H1 (cell line): ENCODE measurements around the gene CEP83. TPM values are rescaled to one million over a fixed set of nuclear protein-coding genes. Genes with fewer than 3 reads are reported as not detected.
A peak's percentile ranks its signal among the peaks of the same experiment; 100 is the strongest.

Source experiments
- CTCF ChIA-PET: fragments of 300-600 bp; sonication (Branson Sonifier 250); formaldehyde crosslinking; loops from one replicate; lab custom pipeline; 2021; ENCODE audit not compliant: partially characterized antibody; lab: Charles Lee
- POLR2A ChIA-PET: fragments of 300-600 bp; sonication (Branson Sonifier 250); formaldehyde crosslinking; loops from one replicate; lab custom pipeline; 2021; ENCODE audit warnings: inconsistent platforms; ENCODE audit not compliant: partially characterized antibody; lab: Charles Lee
- DNase-seq, 2 experiments: peaks; one replicate each; pipeline versions ENCODE4 v3.0.0 to v3.0.0-alpha.2; 2010 to 2022; ENCODE audit warnings: low spot score in 2 of 2, low read depth in 1 of 2, mixed read lengths in 1 of 2
- FAIRE-seq: peaks from 2 replicates; lab custom pipeline; 2011; peaks lifted over from hg19 to GRCh38; lab: Jason Lieb, UNC
- H2AFZ ChIP-seq: 2 replicates; pipeline ENCODE4 v1.8.1; 2012; ENCODE audit warnings: low read length, inconsistent platforms
- H2AK5ac ChIP-seq: 2 replicates; pipeline ENCODE4 v1.6.1; 2013; ENCODE audit warnings: low read depth, low read length
- H2BK120ac ChIP-seq: replicated peaks from 2 replicates; pipeline ENCODE3; 2013; ENCODE audit warnings: low read depth, low read length, inconsistent platforms
- H2BK12ac ChIP-seq: 2 replicates; pipeline ENCODE4 v1.6.1; 2013; ENCODE audit warnings: low read depth, low read length
- H2BK15ac ChIP-seq: 2 replicates; pipeline ENCODE4 v1.6.1; 2013; ENCODE audit warnings: low read length
- H2BK20ac ChIP-seq: 2 replicates; pipeline ENCODE4 v1.6.1; 2013; ENCODE audit warnings: low read length
- H2BK5ac ChIP-seq: 2 replicates; pipeline ENCODE4 v1.6.1; 2013; ENCODE audit warnings: low read depth, low read length
- H3K14ac ChIP-seq: 2 replicates; pipeline ENCODE4 v1.6.1; 2013; ENCODE audit warnings: inconsistent platforms; ENCODE audit not compliant: insufficient read length
- H3K18ac ChIP-seq: 2 replicates; pipeline ENCODE4 v1.6.1; 2013; ENCODE audit warnings: low read length; ENCODE audit errors: extremely low read depth
- H3K23ac ChIP-seq: 2 replicates; pipeline ENCODE4 v1.6.1; 2013; ENCODE audit warnings: inconsistent platforms; ENCODE audit not compliant: insufficient read length
- H3K23me2 ChIP-seq: 2 replicates; pipeline ENCODE4 v1.6.1; 2013; ENCODE audit warnings: low read depth, low read length
- H3K27ac ChIP-seq: 2 replicates; pipeline ENCODE4 v1.6.1; 2011; ENCODE audit warnings: low read depth, low read length, inconsistent platforms
- H3K27me3 ChIP-seq, 4 experiments: replicated peaks in 1 of 4; 1 replicate in 1 of 4; 2 replicates in 3 of 4; pipeline versions ENCODE4 v1.6.1 to v1.8.1; 2011 to 2013; ENCODE audit warnings: low read length in 3 of 4, mild to moderate bottlenecking in 3 of 4, inconsistent platforms in 2 of 4, mixed read lengths in 2 of 4, moderate library complexity in 1 of 4; ENCODE audit not compliant: control insufficient read depth in 3 of 4, insufficient read depth in 3 of 4; ENCODE audit errors: extremely low read depth in 1 of 4
- H3K36me3 ChIP-seq, 4 experiments: 2 replicates each; pipeline versions ENCODE4 v1.6.1 to v1.8.1; 2011 to 2013; ENCODE audit warnings: mild to moderate bottlenecking in 4 of 4, low read length in 3 of 4, moderate library complexity in 2 of 4, control low read depth in 1 of 4, inconsistent platforms in 1 of 4; ENCODE audit not compliant: insufficient read depth in 4 of 4, control insufficient read depth in 2 of 4
- H3K4ac ChIP-seq: replicated peaks from 2 replicates; pipeline ENCODE3; 2013; ENCODE audit warnings: low read length, low read depth, mixed read lengths, inconsistent platforms; ENCODE audit not compliant: insufficient read length
- H3K4me1 ChIP-seq, 4 experiments: replicated peaks in 1 of 4; 1 replicate in 1 of 4; 2 replicates in 3 of 4; pipeline versions ENCODE4 v1.6.1 to v1.8.1; 2011 to 2013; ENCODE audit warnings: low read length in 3 of 4, inconsistent platforms in 2 of 4, mixed read lengths in 1 of 4; ENCODE audit not compliant: insufficient read depth in 4 of 4, control insufficient read depth in 3 of 4
- H3K4me2 ChIP-seq, 2 experiments: 2 replicates each; pipeline versions ENCODE4 v1.6.1 to v1.8.1; 2011 to 2013; ENCODE audit warnings: low read depth in 2 of 2, low read length in 2 of 2, control low read depth in 1 of 2, inconsistent platforms in 1 of 2, mild to moderate bottlenecking in 1 of 2; ENCODE audit not compliant: insufficient read depth in 1 of 2
- H3K4me3 ChIP-seq, 4 experiments: fragments of 200-600, 300-600 bp in 1 of 4; sonication (generic), shearing (Covaris generic), sonication (Bioruptor Twin) in 1 of 4; 2 replicates each; pipeline versions ENCODE4 v1.5.1 to v1.8.1; 2011 to 2016; ENCODE audit warnings: low read length in 4 of 4, low read depth in 3 of 4, control low read depth in 2 of 4, inconsistent platforms in 2 of 4, mild to moderate bottlenecking in 2 of 4, mixed read lengths in 1 of 4, moderate library complexity in 1 of 4; ENCODE audit not compliant: insufficient read depth in 2 of 4; ENCODE audit errors: extremely low read depth in 1 of 4
- H3K56ac ChIP-seq: replicated peaks from 2 replicates; pipeline ENCODE3; 2013; ENCODE audit warnings: low read depth, mild to moderate bottlenecking, mixed read lengths, low read length, inconsistent platforms; ENCODE audit not compliant: insufficient read length
- H3K79me1 ChIP-seq: 2 replicates; pipeline ENCODE4 v1.6.1; 2013; ENCODE audit warnings: low read depth, low read length, control low read depth
- H3K79me2 ChIP-seq, 2 experiments: 2 replicates each; pipeline versions ENCODE4 v1.6.1 to v1.8.1; 2012 to 2013; ENCODE audit warnings: low read length in 2 of 2, mild to moderate bottlenecking in 2 of 2, inconsistent platforms in 1 of 2; ENCODE audit not compliant: insufficient read depth in 2 of 2, control insufficient read depth in 1 of 2
- H3K9ac ChIP-seq, 4 experiments: replicated peaks in 1 of 4; 1 replicate in 1 of 4; 2 replicates in 3 of 4; pipeline versions ENCODE4 v1.6.1 to v1.8.1; 2011 to 2013; ENCODE audit warnings: low read depth in 3 of 4, low read length in 3 of 4, control low read depth in 2 of 4, mild to moderate bottlenecking in 2 of 4, moderate library complexity in 2 of 4, inconsistent platforms in 1 of 4; ENCODE audit errors: extremely low read depth in 1 of 4
- H3K9me3 ChIP-seq, 2 experiments: 2 replicates each; pipeline versions ENCODE4 v1.6.1 to v1.8.1; 2012 to 2013; ENCODE audit warnings: mild to moderate bottlenecking in 2 of 2, moderate library complexity in 2 of 2, control low read depth in 1 of 2, inconsistent platforms in 1 of 2, low read depth in 1 of 2, low read length in 1 of 2, mixed read lengths in 1 of 2; ENCODE audit not compliant: insufficient read depth in 2 of 2
- H4K20me1 ChIP-seq, 2 experiments: replicated peaks in 1 of 2; 2 replicates each; pipeline versions ENCODE3 to v1.8.1; 2011 to 2013; ENCODE audit warnings: inconsistent platforms in 2 of 2, low read length in 2 of 2, mild to moderate bottlenecking in 1 of 2; ENCODE audit not compliant: insufficient read depth in 2 of 2, control insufficient read depth in 1 of 2
- H4K5ac ChIP-seq: 2 replicates; pipeline ENCODE4 v1.6.1; 2013; ENCODE audit warnings: low read length, low read depth, mixed read lengths, inconsistent platforms; ENCODE audit not compliant: insufficient read length
- H4K8ac ChIP-seq: 2 replicates; pipeline ENCODE4 v1.8.0; 2013; ENCODE audit warnings: mild to moderate bottlenecking, moderate library complexity, low read length, inconsistent platforms; ENCODE audit not compliant: insufficient read depth; ENCODE audit errors: extremely low read depth
- H4K91ac ChIP-seq: replicated peaks from 2 replicates; pipeline ENCODE3; 2013; ENCODE audit warnings: low read length, mixed read lengths, inconsistent platforms; ENCODE audit not compliant: insufficient read length
- ASH2L ChIP-seq: fragments of 200-600, 300-600 bp; sonication (generic); IDR thresholded peaks from one replicate; pipeline ENCODE4 v1.7.1; 2017; ENCODE audit warnings: low read length
- RNF2 ChIP-seq: fragments of 200-900, 300-1000 bp; sonication (generic); IDR thresholded peaks from 2 replicates; pipeline ENCODE4 v1.7.1; 2016; ENCODE audit warnings: borderline replicate concordance, low read depth, mild to moderate bottlenecking, antibody characterized with exemption, low read length; ENCODE audit not compliant: poor library complexity, severe bottlenecking; ENCODE audit errors: missing control alignments
- SIN3A ChIP-seq, 2 experiments: IDR thresholded peaks in 1 of 2; conservative IDR thresholded peaks in 1 of 2; 2 replicates each; pipeline ENCODE4 v1.6.1; 2011 to 2012; ENCODE audit warnings: low read length in 2 of 2, improper control_type of control experiment in 1 of 2, low read depth in 1 of 2, mild to moderate bottlenecking in 1 of 2
- SIRT6 ChIP-seq: IDR thresholded peaks from one replicate; pipeline ENCODE4 v1.7.1; 2012; ENCODE audit warnings: low read length, inconsistent platforms
- SP1 ChIP-seq: IDR thresholded peaks from 2 replicates; pipeline ENCODE4 v1.6.1; 2011; ENCODE audit warnings: low read depth, low read length
- SP4 ChIP-seq: IDR thresholded peaks from 2 replicates; pipeline ENCODE4 v1.6.1; 2012; ENCODE audit warnings: low read length, inconsistent platforms
- SRF ChIP-seq: IDR thresholded peaks from 2 replicates; pipeline ENCODE4 v1.6.1; 2011; ENCODE audit warnings: mild to moderate bottlenecking, low read depth, low read length, moderate library complexity
- SUZ12 ChIP-seq: fragments of 200-600 bp; sonication (generic); IDR thresholded peaks from 2 replicates; pipeline ENCODE4 v1.6.1; 2012; ENCODE audit warnings: mild to moderate bottlenecking, inconsistent platforms, low read length, moderate library complexity, mixed read lengths
- TEAD4 ChIP-seq: IDR thresholded peaks from 2 replicates; pipeline ENCODE4 v1.6.1; 2012; ENCODE audit warnings: low read depth, low read length, inconsistent platforms, mixed read lengths
- WGBS, 2 experiments: shearing (Covaris generic) in 1 of 2; methylation state at CpG; one replicate each; pipeline versions ENCODE4 v1.1.6 to v1.1.7; 2013 to 2015; ENCODE audit warnings: low lambda C conversion rate in 2 of 2, mixed read lengths in 2 of 2, inconsistent platforms in 1 of 2, low coverage in 1 of 2, missing lambda C conversion rate in 1 of 2; ENCODE audit not compliant: insufficient replicate concordance in 2 of 2, insufficient coverage in 1 of 2, insufficient read length in 1 of 2; ENCODE audit errors: extremely low coverage in 1 of 2, missing lambda C conversion rate in 1 of 2; 5-methylcytosine and 5-hydroxymethylcytosine counted together
- polyA plus RNA-seq, 7 experiments: library from polyadenylated mRNA; depleted of rRNA in 3 of 7; stranded (reverse) in 5 of 7; unstranded in 2 of 7; fragments of >200 nt in 5 of 7; fragments of 200-250 nt in 2 of 7; gene quantifications; 1 replicate in 5 of 7; 2 replicates in 1 of 7; 4 replicates in 1 of 7; pipeline versions ENCODE4 v1.2.1 to v1.2.3, GENCODE V29; 2011 to 2013; ENCODE audit warnings: missing spikeins in 2 of 7, mixed read lengths in 2 of 7
- total RNA-seq: library from RNA; stranded (reverse); fragmentation: NEBNext Ultra II Directional; extraction: Animal tissue kit (Norgen Biotek cat#: 25700); gene quantifications from 2 replicates; pipeline ENCODE4 v1.2.1, GENCODE V29; 2021

CEP83 gene
- total and polyA plus RNA-seq, 2 of the 8 experiments (the other 6 are each of a cell fraction or from before 2014, with no cell fraction given): 6.0 to 25.8 TPM

DNA sequence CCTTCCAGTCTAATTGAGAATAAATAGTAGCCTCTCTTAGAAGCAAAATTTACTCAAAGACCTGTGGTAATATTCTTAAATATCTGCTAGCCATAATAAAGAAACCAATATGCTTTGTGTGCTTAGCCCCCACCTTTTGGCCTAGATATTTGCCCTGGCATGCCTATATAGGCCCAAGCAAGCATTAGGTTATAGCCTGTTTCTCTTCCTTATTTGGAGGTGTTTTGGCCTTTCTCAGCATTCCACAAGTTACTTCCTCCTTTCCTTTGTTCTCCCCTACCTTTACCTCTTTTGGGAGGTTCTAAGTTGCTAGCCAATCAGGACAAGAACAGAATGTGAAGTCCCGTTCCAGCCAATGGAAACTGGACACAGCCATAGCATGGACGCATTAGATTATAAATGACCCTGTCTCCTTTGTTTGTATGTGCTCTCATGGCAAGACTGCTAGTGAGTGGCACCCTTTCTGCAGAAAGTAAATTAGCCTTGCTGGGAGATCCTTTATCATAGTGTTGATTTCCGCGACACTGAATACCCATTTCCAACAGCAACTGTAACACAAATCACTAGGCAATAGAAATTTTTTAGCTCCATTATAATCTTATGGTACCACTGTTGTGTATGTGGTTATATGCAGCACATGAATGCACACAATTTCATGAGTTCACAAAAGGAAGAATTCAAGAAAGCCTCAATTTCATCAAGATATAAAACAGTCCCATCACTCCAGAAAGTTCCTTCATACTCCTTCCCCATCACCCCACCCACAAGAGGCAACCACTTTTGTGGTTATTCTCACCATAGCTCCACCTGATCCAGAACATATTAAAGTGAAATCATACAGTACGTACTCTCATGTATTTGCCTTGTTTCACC is 37.6 kb downstream of the CEP83 start:
- Histone ChIP-seq H3K36me3 (peaks cover 0 to 16% (median 8%) of the 10 kb centered on the region in 4 experiments; a peak in 3 of 8 replicates), H3K27me3 (no peaks in the 10 kb centered on the region), H2BK15ac (no peak overlapping the region), H3K14ac (no peak overlapping the region), H4K91ac (no peak overlapping the region), H2BK120ac (no peak overlapping the region), H3K9ac (no peak overlapping the region; a peak in 1 of 7 replicates), H3K4me3 (no peak overlapping the region), H2BK20ac (no peak overlapping the region), H3K56ac (no peak overlapping the region), H4K8ac (no peak overlapping the region), H2BK12ac (no peak overlapping the region), H2AFZ (no peak overlapping the region), H2AK5ac (no peak overlapping the region), H3K79me1 (no peaks in the 10 kb centered on the region), H3K4me2 (no peak overlapping the region), H3K23ac (no peak overlapping the region), H3K79me2 (peaks cover 0 to 19% of the 10 kb centered on the region in 2 experiments; a peak in 2 of 4 replicates), H3K4ac (no peak overlapping the region), H3K9me3 (peaks cover 7 to 10% of the 10 kb centered on the region in 2 experiments; a peak in 3 of 4 replicates), H4K20me1 (no peaks in the 10 kb centered on the region), H3K4me1 (peaks cover 0 to 7% (median 5%) of the 10 kb centered on the region in 4 experiments; a peak in 5 of 7 replicates), H4K5ac (no peak overlapping the region), H3K23me2 (no peaks in the 10 kb centered on the region; the same call in 1 of the 2 replicates), H3K18ac (no peak overlapping the region), H2BK5ac (no peak overlapping the region), H3K27ac (peak overlapping the region; percentile 21; the same call in 1 of the 2 replicates)
- DNase-seq: no peak
- ChIA-PET CTCF (no interaction called here), POLR2A (no interaction called here)
- no peak for FAIRE-seq
- WGBS, 2 experiments: 94% methylated on average over 5 of the region's 5 CpGs; no CpG with 5 or more reads in 1 of the 2 experiments
- TF ChIP-seq SP4: no peak
- no peak for TF ChIP-seq SUZ12
- TF ChIP-seq SP1: no peak
- TF ChIP-seq SRF: peak; percentile 93
- no peak for TF ChIP-seq ASH2L
- TF ChIP-seq SIRT6: no peak
- TF ChIP-seq RNF2: no peak
- no peak for TF ChIP-seq SIN3A (conservative IDR thresholded peaks at IDR 0.05 in 1 of 2, IDR thresholded peaks at IDR 0.05 in 1 of 2; ENCODE audit: low read depth in 1 of 2, low read length in 2 of 2)
- TF ChIP-seq TEAD4: 0 out of 2 replicates have a peak, but pooled peaks have one; percentile 17
